Left ventricle myocardium inferior (tissue), 1 donor: ENCODE results near the gene TTF2. TPM values are rescaled to one million over a fixed set of nuclear protein-coding genes. Genes with fewer than 3 reads are reported as not detected.

ENCODE experiments used
- DNase-seq: peaks from one replicate; pipeline ENCODE4 v3.0.0-alpha.2; 2020
- H3K27ac ChIP-seq: fragments of 200-600 bp; replicated peaks from 2 replicates; pipeline ENCODE4 v1.8.0; 2021
- H3K27me3 ChIP-seq: fragments of 200-600 bp; 2 replicates; pipeline ENCODE4 v1.8.0; 2021; ENCODE audit warnings: low read depth
- H3K36me3 ChIP-seq: fragments of 200-600 bp; 2 replicates; pipeline ENCODE4 v1.8.0; 2021
- H3K4me1 ChIP-seq: fragments of 200-600 bp; 2 replicates; pipeline ENCODE4 v1.8.0; 2021
- H3K4me3 ChIP-seq: fragments of 200-600 bp; 2 replicates; pipeline ENCODE4 v1.8.0; 2021; ENCODE audit warnings: mild to moderate bottlenecking, moderate library complexity
- H3K9me3 ChIP-seq: fragments of 200-600 bp; replicated peaks from 2 replicates; pipeline ENCODE4 v1.8.0; 2021
- CTCF ChIP-seq: fragments of 200-600 bp; IDR thresholded peaks from 2 replicates; pipeline ENCODE4 v1.8.0; 2021; ENCODE audit warnings: antibody characterized with exemption, mild to moderate bottlenecking, borderline replicate concordance
- intact Hi-C: fragments of 100-400 bp; cut with micrococcal nuclease; formaldehyde crosslinking; loops from one replicate; pipeline ENCODE4 v1.11.0; 2022
- total RNA-seq: library from RNA; stranded (reverse); fragmentation: NEBNext Ultra II Directional; extraction: Animal tissue kit (Norgen Biotek cat#: 25700); gene quantifications from one replicate; pipeline ENCODE4 v1.2.1, GENCODE V29; 2021
- donor health status: DM: no; HTN: yes; CAD: no; lungs with severe emphysema.

Gene TTF2
- total RNA-seq, 1 donor from 2014 or later: 6.4 TPM

- H3K4me3 ChIP-seq: no peak overlapping the region
- H3K4me1 ChIP-seq: peaks cover 19% of the 10 kb centered on the region
- DNase-seq: no peak
- intact Hi-C loops: no loop called here
- TF ChIP-seq CTCF: no peak
- H3K27ac ChIP-seq: no peak overlapping the region
- H3K27me3 ChIP-seq: no peaks in the 10 kb centered on the region
- H3K9me3 ChIP-seq: no peaks in the 10 kb centered on the region
- H3K36me3 ChIP-seq: peaks cover 14% of the 10 kb centered on the region
Measured at GRCh38 chr1:117089996-117090395, 29.9 kb downstream of the TTF2 start.

- H3K4me3 ChIP-seq: no peak overlapping the region
- no peak for TF ChIP-seq CTCF
- no peaks in the 10 kb centered on the region for H3K27me3 ChIP-seq
- peak overlapping the region; percentile 36 for H3K27ac ChIP-seq
- DNase-seq: no peak
- peaks cover 30% of the 10 kb centered on the region for H3K4me1 ChIP-seq
- intact Hi-C loops: no loop called here
- no peaks in the 10 kb centered on the region for H3K9me3 ChIP-seq
- peaks cover 14% of the 10 kb centered on the region for H3K36me3 ChIP-seq
Measured at GRCh38 chr1:117092594-117092993, 32.5 kb downstream of the TTF2 start.

- no peaks in the 10 kb centered on the region for H3K9me3 ChIP-seq
- H3K4me3 ChIP-seq: no peak overlapping the region
- DNase-seq: no peak
- TF ChIP-seq CTCF: no peak
- peaks cover 14% of the 10 kb centered on the region for H3K36me3 ChIP-seq
- intact Hi-C loops: no loop called here
- peak overlapping the region; percentile 36 for H3K27ac ChIP-seq
- peaks cover 35% of the 10 kb centered on the region for H3K4me1 ChIP-seq
- no peaks in the 10 kb centered on the region for H3K27me3 ChIP-seq
Measured at GRCh38 chr1:117093091-117093534, 33.0 kb downstream of the TTF2 start.

- peaks cover 45% of the 10 kb centered on the region for H3K4me1 ChIP-seq
- intact Hi-C loops: no loop called here
- no peaks in the 10 kb centered on the region for H3K9me3 ChIP-seq
- no peak overlapping the region for H3K27ac ChIP-seq
- DNase-seq: no peak
- H3K27me3 ChIP-seq: no peaks in the 10 kb centered on the region
- H3K36me3 ChIP-seq: peaks cover 11% of the 10 kb centered on the region
- no peak for TF ChIP-seq CTCF
- H3K4me3 ChIP-seq: no peak overlapping the region
Measured at GRCh38 chr1:117093870-117094621, 33.9 kb downstream of the TTF2 start.

GRCh38 chr1:117094841-117095604 is 34.9 kb downstream of the TTF2 start:
- H3K4me1 ChIP-seq: peaks cover 51% of the 10 kb centered on the region
- no peak overlapping the region for H3K27ac ChIP-seq
- intact Hi-C loops: no loop called here
- DNase-seq: no peak
- no peaks in the 10 kb centered on the region for H3K27me3 ChIP-seq
- TF ChIP-seq CTCF: no peak
- peaks cover 7% of the 10 kb centered on the region for H3K36me3 ChIP-seq
- H3K4me3 ChIP-seq: no peak overlapping the region
- no peaks in the 10 kb centered on the region for H3K9me3 ChIP-seq
